Measurements from ENCODE around the gene CABLES1.

The CABLES1 gene

DNA sequence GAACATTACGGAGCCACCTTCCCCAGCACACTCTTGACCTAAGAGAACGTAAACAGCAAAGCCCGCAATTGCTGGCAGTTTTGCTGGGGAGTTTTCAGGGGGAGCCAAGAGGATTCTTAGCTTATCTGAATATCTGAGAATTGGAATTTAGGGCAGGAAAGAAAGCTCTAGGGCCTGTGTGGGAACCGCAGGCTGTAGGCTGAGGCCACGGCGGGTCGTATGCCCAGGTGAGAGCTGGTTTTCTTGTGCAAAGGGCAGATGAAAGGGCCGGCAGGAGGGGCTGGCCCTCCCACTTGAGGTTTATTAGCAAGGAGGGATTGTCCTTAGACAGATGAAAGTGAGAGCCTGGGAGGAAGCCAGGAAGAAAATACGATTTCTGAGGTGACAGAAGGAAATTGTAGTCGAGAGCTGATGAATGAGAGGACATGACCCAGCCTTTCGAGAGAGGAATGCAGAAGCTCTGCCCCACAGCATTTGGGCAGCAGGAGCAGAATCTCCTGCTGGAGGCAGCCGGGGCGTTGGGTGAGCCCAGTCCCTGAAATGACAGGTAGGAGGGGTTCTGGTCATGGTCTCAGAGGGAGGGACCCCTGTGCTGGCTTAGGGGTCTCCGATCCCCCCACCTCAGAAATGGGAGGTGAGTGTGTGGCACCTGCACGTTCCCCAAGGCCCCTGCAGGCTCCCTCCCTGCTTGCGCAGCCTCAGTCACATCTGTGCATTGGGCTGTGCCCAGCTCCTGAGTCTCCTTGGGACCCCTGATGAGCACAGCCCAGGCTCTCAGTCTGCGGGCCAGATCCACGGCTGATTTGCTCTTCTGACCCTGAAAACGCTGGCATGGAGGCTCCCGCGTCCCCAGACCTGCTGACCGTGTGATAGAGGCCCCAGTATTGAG lies 61.1 kb downstream of the CABLES1 start:
- no peak for DNase-seq

DNA sequence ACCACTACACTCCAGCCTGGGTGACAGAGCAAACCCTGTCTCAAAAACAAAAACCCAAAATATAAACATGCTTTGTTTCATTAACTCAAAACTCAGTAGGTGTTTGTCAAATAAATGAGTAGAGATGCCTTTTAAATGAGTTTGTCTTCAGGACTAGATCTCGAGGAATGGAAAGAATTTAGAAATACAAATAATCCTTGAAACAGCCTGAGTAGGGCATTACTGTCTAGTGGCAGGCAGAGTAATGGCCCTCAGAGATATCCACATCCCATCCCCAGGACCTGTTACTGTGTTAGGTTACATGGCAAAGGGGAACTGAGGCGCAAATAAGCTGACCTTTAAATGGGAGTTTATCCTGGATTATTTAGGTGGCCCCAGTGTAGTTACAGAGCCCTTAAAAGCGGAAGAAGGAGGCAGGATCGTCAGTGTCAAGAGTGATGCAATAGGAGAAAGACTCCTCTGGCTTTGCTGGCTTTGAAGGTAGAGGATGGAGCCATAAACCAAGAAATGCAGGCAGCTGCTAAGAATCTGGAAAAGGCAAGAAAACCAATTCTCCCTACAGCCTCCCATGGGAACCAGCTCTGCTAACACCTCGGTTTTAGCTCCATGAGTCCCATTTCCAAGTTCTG lies 63.0 kb downstream of the CABLES1 start:
- DNase-seq, result no peak

DNA sequence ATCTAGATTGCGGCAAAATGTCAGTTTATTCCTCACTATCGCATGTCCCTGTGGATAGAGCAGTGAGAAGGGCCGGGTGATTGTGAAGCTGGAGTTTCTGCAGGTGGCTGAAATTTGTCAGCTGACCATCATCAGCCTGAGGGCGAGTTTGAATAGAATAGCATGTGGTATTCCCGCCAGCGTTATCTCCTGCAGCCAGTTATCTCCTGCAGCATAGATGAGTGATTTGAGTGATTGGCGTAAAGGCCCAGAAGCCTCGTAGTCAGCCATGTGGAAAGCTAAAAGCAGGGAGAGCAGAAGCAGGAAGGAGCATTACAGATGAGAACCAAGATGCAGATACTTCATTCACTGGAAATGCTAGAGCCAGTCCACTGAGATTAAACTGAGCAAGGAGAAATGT lies 65.5 kb downstream of the CABLES1 start:
- no peak for DNase-seq

DNA sequence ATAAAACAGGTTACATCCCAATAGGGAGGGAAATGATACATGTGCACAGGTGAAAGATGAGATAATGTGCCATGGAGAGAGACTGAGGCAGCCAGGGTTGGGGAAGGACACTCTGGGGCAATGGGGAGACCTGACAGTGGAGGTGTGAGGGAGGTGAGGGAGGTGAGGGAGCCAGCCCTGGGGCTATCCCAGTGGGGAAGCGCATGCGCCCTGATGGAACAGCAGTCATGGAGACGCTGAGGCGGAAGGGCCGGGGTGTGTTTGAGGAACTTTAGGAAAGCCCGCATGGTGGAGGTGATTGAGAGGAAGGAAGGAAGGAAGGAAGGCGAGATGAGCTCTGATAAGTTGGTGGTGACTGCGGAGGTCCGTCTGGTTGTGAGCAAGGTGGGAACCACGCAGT lies 66.5 kb downstream of the CABLES1 start:
- DNase-seq, result no peak

GRCh38 chr18:23203891-23204432 lies 68.7 kb downstream of the CABLES1 start:
- DNase-seq, result no peak

- DNase-seq, result no peak
Measured at GRCh38 chr18:23204589-23205235, 69.4 kb downstream of the CABLES1 start.

GRCh38 chr18:23205980-23206379 lies 70.7 kb downstream of the CABLES1 start:
- no peak for DNase-seq

GRCh38 chr18:23207191-23207955 lies 72.1 kb downstream of the CABLES1 start:
- no peak for DNase-seq

DNA sequence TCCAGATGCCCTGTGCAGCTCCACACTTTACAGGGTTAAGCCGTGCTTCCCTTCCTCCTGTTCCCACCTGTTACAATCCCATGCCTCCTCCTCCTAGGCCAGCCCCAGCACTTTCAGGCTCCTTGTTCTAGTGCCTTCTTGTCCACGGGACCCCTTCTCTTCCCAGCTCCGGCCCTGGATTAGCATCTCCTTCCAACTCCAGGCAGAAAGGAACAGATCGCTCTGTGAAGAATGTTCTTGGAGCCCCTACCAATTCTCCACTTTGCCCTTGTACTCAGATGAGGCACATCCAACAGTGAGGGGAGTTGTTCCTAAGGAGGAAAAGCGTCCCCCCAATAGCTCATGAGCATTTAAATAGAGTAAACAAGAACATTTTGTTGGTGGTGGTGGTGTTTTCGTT lies 72.7 kb downstream of the CABLES1 start:
- DNase-seq, result peak in 1 of 2 donors; percentile 43

- DNase-seq, result no peak
Measured at GRCh38 chr18:23208600-23208999, 73.3 kb downstream of the CABLES1 start.

DNA sequence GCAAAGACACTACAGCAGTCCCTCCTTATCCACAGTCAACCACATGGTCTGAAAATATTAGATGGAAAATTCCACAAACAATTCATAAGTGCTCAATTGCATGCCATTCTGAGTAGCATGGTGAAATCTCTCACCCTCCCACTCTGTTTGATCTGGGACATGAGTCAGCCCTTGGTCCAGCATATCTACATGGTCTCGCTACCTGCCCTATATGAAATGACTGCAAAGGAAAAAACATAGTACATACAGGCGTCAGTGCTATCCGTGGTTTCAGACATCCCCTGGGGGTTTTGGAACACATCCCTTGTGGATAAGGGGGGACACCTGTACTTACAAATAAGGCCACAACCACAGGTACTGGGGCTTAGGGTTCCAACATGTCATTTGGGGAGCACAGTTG lies 73.7 kb downstream of the CABLES1 start:
- DNase-seq, result no peak

DNA sequence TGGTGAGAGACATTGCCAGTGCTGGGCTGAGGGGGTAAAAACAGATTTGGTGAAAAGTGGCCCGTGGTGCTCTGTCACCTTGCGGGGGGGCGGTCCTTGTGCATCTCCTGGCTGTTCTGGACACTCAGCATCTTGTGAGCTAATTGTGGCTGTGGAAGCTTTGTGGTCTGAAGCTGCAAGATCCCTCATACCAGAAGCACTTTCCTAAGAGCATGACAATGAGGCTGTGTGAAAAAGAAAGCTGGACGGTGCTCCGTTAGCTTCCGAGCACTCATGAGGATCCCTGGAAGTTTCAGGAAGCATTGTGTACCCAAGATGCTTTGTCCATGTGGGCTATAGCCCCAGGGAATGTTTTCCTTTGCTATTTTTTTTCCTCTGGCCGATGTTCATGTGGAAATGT lies 74.5 kb downstream of the CABLES1 start:
- DNase-seq, result no peak

- no peak for DNase-seq
Measured at GRCh38 chr18:23210526-23210925, 75.2 kb downstream of the CABLES1 start.

DNA sequence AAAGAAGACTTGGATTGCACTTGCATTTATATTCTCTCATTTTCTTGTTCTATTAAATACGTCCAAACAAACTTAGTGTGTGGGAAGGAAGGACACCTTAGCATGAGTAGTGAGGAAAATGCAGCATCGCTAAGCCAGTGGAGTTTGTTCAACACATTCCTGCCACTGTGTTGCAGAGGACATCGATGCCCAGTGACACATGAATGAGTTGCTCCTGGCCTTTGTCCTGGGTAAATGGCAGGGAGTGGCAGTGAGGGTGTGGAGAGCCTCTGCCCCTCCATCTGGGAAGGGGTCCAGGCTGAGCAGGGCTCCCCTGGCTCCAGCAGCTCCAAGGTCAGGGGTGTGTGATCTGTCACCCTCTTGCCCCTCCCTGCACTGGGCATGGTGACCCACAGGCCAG lies 75.9 kb downstream of the CABLES1 start:
- no peak for DNase-seq

DNA sequence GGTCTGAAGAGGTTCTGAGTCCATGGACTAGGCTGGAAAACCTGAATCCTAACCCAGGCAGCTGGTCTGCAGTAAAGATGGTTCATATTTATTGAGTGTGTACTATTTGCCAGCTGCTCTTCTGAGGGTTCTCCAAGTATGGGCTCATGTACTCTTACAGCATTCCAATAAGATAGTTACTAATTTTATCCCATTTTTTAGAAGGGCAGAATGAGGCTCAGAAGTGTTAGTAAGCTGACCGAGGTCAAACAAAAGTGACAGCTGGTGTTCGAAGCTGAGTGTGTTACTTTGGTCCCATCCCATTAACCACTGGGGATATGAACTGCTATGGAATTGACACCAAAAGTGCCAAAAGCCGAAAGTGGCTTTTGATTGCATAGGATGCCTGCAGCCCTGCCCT lies 76.9 kb downstream of the CABLES1 start:
- no peak for DNase-seq

GRCh38 chr18:23213200-23213599 lies 77.9 kb downstream of the CABLES1 start:
- peak in 1 of 2 donors; percentile 54 for DNase-seq

- no peak for DNase-seq
Measured at GRCh38 chr18:23217781-23218180, 82.5 kb downstream of the CABLES1 start.

- DNase-seq, result no peak
Measured at GRCh38 chr18:23220355-23220754, 85.1 kb downstream of the CABLES1 start.

GRCh38 chr18:23223641-23224040 lies 88.4 kb downstream of the CABLES1 start:
- no peak for DNase-seq

GRCh38 chr18:23225503-23225902 lies 90.2 kb downstream of the CABLES1 start:
- DNase-seq, result no peak

DNA sequence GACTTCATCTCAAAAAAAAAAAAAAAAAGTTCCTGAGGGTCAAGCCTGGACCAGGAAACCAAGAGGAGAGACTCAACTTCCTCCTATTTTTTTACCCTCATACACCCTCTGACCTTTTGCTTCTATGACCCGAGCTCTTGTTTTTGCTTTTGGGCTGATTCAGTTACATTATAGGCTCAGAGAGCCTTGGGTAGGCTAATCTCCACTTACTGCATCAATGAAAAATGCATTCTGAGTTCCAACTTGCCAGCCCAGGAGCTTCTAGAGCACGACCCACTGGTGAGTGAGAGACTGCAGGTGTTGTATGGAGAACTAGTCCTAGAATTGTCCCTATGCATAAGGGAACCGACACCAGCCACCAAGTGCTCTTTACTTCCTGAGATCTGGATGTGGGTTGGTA lies 91.1 kb downstream of the CABLES1 start:
- DNase-seq, result no peak

GRCh38 chr18:23226930-23227725 lies 91.8 kb downstream of the CABLES1 start:
- no peak for DNase-seq

Measured in hippocampal formation (tissue), 2 donors.